Measurements from ENCODE around the gene RECK.
A peak's percentile ranks its signal among the peaks of the same experiment; 100 is the strongest.
"Not testable (repeated sequence)": the region's sequence is repeated elsewhere in the genome, so short reads cannot be mapped to it uniquely, and the experiment has no call there.

RECK gene

GRCh38 chr9:36036780-36037548, at the start of gene RECK:
Gene RECK, plus strand, starts transcription at chr9:36036913. Its CDS starts 86 bp downstream, at chr9:36036999.
- DNase-seq: peak; percentile 68

DNA sequence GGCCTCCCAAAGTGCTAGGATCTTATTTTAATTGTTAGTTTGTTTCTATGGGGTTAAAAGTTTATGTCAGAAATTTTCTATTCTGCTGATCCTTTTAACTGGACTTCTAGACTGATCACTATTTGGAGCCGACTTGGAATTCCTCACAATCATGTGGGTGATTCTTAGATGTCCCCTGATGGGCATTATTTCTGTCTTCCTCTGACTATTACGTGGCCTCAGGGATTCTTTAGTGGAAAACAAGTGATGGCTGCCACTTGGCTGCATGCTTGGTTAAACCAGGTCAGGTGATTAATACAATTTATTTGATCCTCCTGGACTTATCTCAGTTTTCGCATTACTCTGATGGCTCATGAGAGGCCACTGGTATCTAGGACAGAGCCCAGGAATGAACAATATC, 46.6 kb upstream of the RECK start:
- DNase-seq: no peak

GRCh38 chr9:35993136-35993535, 43.6 kb upstream of the RECK start:
- not testable (repeated sequence) for DNase-seq

DNA sequence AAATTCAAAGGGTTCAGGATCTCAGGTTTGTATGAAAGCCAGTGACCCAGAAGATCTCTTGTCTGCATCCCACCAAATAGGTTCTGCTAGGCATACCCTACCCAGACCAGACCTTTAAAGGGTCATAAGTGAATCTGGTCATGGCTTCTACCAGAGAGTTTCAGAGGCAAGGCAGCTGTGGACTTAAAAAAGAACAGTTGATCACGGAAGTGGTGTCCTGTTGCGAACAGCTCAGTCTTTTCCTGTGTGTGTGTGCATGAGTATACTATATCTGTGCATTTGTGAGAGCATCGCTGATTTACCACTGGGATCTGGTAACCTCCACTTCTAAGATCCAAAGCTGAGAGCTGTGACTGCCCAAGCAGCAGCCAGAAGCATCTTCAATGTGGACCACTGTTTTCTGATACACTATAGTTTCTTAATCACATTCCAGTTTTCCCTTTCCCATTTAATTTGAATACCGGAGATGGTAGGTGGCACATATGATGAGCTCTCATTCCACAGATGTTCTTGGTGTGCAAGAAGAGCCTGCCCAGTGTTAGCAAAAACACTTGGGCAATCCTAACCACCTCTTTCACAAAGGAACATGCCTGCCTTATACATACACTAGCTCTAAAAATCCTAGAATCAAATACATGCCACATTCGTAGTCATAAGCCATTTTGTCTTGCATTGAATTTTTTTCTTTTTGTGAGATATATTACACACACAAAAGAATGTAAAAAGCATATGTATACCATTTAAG, 42.6 kb upstream of the RECK start:
- no peak for DNase-seq

DNA sequence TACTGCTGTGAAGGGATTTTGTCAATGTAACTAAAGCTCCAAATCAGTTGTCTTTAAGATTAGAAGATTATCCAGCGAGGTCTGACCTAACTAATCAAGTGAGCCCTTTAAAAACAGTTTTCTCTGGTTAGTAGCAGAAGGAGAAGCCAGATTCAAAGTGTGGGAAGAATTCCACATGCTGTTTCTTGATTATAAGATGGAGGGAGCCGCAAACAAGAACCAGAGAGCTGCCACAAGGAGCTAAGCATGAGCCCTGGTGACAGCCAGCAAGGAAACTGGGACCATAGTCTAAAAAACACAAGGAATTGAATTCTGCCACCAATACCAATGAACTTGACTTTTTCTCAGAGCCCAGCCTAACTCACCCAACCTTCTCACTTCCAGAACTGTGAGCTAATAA, 41.8 kb upstream of the RECK start:
- no peak for DNase-seq

DNA sequence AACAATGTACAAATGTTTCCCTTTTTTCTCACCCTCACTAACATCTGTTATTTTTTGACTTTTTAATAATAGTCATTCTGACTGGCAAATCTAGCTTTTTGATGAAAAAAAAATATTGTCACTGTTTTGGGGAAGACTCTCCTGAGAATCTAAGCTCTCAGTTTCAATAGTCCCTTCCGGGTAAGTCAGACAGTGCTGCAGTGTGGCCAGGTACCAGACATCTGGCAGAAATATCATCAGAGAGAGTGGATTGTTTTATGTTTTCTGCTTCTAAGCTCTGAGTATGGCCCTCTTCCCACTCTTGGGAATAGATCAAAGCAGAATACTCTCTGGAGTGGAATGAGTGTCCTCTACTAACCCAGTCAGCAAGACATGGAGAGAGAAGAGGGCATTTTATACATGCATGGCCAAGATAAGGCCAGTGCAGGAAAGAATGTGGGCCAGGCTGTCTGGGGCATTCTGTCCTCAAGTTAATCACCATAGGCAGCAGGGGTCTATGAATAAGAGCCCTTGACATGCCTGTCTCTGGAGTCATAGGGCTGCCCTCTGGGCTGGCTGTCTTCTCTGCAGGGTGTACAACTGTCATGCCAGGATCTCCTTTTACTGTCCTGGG, 40.2 kb upstream of the RECK start:
- DNase-seq: no peak

GRCh38 chr9:35997016-35997415, 39.7 kb upstream of the RECK start:
- DNase-seq: not testable (repeated sequence)

DNA sequence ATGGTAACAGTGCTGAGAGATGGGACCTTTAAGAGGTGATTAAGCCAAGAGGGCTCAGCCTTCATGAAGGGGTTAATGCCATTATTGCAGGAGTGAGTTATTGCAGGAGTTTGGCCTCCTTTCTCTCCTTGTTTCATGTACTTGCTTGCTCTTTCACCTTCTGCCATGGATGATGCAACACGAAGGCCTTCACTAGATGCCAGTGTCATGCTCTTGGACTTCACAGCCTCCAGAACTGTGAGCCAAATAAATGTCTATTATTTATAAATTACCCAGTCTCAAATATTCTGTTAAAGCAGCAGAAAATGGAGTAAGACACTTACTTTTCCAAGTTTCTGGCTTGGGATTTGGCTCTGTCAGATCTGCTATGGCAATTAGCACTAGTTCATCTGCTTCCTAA, 38.4 kb upstream of the RECK start:
- DNase-seq: no peak

DNA sequence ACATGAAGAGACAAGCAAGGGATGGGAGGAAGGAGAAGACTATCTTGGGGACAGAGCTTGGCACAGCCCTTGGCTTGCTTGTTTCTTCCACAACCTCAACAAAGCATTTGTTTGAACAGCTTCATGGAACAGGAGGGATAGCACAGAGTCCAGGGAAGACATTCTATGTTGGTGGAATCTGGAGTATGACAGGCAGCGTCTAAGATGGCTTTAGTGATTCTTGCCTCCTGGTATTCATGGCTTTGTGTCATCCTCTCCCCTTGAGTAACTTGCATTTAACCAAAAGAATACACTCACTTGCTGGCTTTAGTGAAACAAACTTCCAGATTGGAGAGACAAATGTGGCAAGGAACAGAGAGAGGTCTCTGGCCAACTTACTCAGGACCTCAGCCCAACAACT, 30.8 kb upstream of the RECK start:
- DNase-seq: no peak

DNA sequence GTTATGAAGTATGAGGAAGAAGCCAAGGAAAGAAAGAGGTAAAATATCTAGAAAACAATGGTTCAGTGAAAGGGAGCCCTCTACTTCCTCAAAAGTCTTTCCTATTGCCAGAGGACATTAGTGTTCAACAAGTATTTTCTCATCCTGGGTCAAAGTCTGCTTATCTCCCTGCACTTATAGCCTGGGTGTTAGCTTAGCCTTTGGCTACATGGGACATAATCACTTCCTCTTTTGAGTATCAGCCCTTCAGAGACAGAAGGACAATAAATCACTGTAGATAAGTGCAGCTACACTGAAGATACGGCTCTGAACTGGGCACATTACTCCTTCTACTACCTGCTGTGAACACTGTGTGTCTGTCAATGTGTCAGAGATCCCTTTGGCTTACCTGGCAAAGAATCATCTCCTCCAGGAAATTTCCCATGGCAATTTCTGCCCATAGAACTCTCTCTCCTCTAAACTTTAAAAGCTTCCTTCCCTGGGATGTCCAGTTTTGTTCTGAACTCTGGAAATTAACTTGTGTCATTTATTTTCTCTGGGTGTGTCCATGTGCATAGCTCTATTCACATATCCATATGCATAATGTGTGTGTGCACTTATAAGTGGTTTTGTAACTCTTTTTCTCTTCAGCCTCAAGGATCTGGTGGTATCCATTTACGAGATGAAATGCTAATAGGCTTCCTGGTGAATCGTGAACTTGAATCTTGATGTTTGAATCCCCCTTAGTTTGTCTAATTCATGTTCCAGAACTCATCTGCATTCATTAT, 30.0 kb upstream of the RECK start:
- DNase-seq: no peak

DNA sequence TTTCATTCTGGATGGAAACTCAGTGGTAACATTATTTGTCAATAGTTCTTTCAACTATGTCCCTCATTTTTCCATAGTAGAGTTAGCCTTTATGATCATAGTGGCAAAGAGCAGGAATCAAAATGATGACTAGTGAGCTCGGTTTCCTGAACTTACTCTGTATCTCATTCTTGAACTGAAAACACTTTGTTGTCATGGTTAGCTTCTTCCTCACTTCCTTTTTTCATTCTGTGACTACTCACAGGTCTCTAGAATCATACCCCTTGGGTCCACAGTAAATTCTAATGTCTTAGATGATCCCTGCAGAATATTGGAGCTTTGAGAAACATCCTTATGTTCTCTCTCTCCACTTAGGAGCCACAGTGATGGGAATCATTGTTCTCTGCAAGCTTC, 29.4 kb upstream of the RECK start:
- no peak for DNase-seq

GRCh38 chr9:36007852-36008251, 28.9 kb upstream of the RECK start:
- DNase-seq: no peak

- peak; percentile 58 for DNase-seq
These were observed 27.9 kb upstream of the RECK start for GRCh38 chr9:36008774-36009300.

DNA sequence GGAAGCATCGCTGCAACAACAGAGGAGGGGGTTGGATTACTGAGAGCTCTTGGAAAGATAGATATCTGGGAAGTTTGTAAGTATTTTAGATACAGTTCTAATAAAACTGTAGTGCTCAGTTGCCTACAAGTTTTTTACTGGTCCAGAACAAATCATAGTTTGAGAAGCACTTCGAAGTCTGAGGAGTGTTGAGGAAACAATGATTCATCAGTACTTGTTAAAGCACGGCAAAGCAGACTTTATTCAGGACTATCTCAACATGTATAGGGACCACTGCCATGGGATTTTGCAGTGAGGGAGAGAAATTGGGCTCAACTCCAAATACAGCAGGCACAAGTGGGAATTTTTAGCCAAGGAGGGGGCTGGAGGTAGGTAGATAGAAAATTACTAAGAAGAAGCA, 25.3 kb upstream of the RECK start:
- DNase-seq: no peak

GRCh38 chr9:36017278-36017677, 19.4 kb upstream of the RECK start:
- no peak for DNase-seq

DNA sequence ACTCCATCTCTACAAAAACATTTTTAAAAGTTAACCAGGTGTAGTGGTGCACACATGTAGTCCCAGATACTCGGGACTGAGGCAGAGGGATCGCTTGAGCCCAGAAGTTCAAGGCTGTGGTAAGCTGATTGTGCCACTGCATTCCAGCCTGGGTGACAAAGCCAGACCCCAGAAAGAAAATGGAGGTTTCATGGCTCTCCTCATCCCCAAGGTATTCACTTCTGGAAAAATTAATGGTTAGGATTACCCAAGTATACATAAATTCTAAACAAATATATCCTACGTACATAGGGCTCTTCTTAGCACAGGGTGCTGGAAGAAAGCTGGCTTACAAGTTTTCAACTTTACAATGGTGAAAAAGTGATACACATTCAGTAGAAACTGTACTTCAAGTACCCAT, 18.6 kb upstream of the RECK start:
- DNase-seq: no peak

- no peak for DNase-seq
These were observed 17.6 kb upstream of the RECK start for GRCh38 chr9:36018891-36019720.

- DNase-seq: no peak
These were observed 14.7 kb upstream of the RECK start for GRCh38 chr9:36021968-36022367.

DNA sequence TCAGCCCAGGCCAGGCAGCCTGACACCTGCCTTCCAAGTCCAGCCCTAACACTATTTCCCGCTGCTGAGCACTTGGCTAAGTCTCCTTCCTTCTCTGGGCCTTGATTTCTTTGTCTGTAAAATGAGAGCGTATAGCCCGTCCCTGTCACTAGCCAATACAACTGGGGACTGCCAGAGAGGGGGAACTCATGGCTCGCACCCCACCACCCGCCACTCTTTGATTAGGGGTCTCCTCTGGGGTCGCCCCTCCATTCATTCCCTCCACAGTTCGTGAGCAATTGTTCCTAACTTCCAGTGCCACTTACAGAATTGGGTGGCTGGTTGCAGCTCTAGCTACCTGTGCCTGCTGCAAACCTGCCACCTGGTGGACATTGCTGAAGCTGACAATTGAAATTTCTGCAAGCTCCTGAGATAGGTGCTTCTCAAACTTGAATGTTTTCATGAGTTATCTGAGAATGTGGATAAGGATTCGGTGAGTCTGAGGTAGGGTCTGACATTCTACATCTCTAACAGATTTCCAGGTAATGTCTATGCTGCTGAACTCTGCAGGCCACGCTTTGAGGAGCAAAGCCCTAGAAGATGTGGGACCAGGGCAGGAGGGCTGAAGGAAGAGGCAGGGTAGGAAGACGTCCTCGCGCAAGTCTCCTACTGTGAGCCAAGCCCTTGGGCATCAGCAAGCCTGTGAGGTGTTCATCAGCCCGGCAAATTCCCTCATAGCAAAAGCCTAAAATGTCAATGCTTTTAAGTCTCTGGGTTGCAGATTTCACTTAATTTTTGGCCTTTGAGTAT, 13.3 kb upstream of the RECK start:
- peak; percentile 71 for DNase-seq

DNA sequence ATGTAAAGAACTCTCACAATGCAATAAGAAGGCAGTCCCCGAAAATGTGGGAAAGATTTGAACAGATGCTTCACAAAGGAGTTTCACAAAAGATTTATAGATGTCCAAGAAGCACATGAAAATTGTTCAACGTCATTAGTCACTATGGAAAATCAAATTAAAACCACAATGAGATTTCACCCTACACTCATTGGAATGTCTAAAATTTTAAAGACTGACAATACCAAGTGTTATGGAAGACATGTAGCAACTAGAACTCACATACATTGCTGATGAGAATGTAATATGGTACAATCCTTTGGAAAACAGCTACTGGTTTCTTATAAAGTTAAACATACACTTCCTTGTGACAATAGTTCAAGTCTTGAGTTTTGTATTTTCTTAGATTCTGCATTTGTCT, 11.0 kb upstream of the RECK start:
- no peak for DNase-seq

- no peak for DNase-seq
These were observed 7.5 kb upstream of the RECK start for GRCh38 chr9:36029202-36029601.

Data from COR-L47 (cell line).